HG02798 (cell line): ENCODE data around the gene ARL8A.
"Not testable (repeated sequence)": the region's sequence is repeated elsewhere in the genome, so short reads cannot be mapped to it uniquely, and the experiment has no call there.

Source experiments
- ATAC-seq: cut with Tn5 transposase; IDR thresholded peaks from one replicate; pipeline ENCODE4 v1.9.1; 2021; ENCODE audit warnings: mild to moderate bottlenecking; ENCODE audit not compliant: unreplicated experiment, poor library complexity

Gene ARL8A

GRCh38 chr1:202143768-202144401 lies 652 bp downstream of the ARL8A start:
- peak; percentile 43 for ATAC-seq

DNA sequence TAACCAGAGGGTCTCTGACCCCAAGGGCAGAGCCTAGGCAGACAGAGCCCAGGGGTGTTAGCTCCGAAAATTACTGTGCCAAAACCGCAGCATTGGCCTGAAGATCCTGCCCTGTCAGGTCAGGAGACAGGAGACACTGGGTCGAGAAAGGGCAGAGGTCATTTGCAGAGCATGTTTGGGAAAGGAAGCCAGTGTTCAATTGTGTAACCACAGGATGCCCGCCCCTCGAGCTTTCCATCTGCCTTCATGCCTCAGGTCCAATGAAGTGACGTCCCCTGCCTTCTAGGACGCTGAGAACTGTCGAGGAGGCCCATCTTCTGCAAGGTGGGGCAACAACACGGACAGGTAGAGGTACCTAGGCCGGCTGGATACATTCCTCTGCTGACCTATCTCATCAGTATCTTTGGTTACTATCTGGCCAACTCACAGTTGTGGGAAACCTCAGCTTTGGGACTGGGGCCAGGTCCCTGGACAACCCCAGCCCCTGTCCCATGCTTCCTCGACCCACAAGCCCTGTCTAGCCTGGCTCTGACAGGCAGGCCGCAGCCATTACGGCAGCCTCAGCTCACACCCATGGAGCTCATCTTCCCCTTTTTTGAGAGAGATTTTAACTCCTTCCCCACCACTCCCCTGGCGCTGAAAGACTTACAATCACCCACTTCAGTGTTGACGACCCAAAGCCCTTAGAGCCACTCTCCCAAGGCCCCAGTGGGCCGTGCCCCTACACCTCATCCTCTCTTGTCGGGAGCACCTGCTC lies 1.3 kb downstream of the ARL8A start:
- ATAC-seq: peak; percentile 10

GRCh38 chr1:202141468-202141867 lies 3.1 kb downstream of the ARL8A start:
- not testable (repeated sequence) for ATAC-seq

- ATAC-seq: no peak
These were observed 3.7 kb downstream of the ARL8A start for GRCh38 chr1:202140833-202141232.

- peak; percentile 78 for ATAC-seq
These were observed 9.3 kb downstream of the ARL8A start for GRCh38 chr1:202135221-202135721.

DNA sequence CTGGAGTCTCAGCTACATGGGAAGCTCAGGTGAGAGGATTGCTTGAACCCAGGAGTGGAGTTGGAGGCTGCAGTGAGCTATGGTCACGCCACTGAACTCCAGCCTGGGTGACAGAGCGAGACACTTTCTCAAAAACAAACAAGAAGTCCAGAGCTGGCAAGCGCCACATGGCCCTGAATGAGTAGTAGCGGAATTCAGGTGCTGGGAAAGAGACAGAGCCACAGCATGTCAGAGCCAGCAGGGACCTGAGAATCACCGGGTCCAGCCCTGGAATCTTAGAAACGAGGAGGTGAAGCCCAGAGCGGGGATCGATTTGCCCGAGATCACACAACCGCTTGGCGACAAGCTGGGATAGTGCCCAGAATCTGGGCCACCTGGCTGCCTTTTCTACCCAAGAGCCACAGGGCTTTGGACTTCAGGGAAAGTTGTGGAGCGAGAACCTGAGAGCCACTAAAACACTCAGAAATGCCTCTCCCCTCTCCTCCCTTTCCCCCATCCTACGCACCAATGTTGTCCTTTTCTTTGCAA lies 9.8 kb downstream of the ARL8A start:
- ATAC-seq: no peak

DNA sequence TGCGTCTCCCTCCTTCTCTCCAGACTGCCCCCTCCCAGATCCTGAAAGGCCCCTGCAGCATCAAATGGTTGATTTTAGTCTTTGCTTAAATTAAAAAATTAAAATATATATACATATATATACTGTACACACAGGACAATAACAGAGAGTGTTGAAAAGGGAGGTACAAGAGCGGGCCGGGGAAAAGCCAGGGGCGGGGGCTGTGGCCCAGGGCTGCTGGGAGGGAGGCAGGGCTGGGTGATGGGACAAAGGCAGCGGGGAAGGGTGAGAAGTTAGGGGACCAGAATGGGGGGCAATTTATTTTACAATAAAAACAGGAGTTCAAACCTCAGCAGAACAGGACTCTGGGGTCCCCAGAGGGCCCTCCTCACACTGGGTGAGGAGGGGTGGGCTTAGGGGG lies 10.5 kb downstream of the ARL8A start:
- ATAC-seq: no peak

DNA sequence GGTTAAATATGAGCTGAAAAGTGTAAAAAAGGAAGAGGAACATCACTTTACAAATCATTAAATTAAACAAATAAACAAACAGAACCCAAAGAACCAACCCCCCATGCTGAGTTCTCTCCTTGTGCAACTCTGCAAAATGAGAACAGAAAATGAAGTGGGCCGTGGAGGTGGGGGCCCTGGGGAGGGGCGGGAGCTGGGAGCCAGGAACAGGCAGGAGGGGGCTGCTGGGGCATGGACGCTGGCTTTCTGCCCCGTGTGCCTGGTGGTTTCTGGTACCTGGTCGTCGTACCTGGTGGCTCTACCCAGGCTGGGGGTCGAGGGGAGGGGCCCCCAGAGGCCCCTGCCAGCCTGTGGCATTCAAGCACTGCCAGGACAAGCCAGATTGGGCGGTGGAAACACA lies 11.0 kb downstream of the ARL8A start:
- no peak for ATAC-seq

DNA sequence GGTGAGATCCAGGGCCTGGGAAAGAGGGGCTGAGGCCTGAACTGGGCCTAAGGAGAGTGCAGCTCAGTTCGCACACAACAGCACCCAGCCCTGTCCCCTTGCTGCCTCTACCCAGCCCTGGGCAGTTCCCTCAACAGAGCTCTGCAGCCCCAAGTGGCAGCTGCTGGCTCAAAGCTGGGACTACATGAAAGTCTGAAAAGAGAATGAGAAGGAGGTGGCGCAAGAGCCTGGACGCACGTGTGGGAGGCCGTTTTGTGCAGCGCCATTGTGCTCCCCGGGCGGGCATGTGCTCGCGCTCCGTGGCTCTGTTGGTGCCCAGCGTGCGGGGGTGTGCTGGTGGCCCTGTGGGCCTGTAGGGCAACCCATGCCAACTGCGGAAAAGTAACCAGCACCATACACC lies 11.5 kb downstream of the ARL8A start:
- ATAC-seq: no peak

- no peak for ATAC-seq
These were observed 12.3 kb downstream of the ARL8A start for GRCh38 chr1:202131956-202132821.

- no peak for ATAC-seq
These were observed 13.6 kb downstream of the ARL8A start for GRCh38 chr1:202130816-202131522.

DNA sequence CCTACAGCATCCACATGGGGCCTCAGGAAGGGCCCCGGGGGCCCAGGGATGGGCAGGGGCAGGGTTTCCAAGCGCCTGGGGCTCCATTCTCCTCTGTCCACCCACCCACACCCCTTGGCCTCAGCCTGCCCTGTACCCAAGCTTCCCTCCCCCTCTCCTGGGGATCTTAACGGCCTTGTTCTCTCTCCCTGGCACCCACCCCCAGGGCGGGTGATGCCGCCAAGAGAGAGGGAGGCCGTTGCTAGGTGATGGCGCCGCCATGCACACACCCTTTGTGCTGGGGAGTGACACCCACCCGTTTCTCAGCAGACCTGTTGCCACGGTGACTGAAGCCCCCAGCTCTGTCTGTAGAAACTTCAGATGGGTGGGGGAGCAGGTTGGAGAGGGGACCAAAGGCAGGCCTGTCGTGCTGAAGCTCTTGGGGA lies 14.2 kb downstream of the ARL8A start:
- ATAC-seq: no peak

DNA sequence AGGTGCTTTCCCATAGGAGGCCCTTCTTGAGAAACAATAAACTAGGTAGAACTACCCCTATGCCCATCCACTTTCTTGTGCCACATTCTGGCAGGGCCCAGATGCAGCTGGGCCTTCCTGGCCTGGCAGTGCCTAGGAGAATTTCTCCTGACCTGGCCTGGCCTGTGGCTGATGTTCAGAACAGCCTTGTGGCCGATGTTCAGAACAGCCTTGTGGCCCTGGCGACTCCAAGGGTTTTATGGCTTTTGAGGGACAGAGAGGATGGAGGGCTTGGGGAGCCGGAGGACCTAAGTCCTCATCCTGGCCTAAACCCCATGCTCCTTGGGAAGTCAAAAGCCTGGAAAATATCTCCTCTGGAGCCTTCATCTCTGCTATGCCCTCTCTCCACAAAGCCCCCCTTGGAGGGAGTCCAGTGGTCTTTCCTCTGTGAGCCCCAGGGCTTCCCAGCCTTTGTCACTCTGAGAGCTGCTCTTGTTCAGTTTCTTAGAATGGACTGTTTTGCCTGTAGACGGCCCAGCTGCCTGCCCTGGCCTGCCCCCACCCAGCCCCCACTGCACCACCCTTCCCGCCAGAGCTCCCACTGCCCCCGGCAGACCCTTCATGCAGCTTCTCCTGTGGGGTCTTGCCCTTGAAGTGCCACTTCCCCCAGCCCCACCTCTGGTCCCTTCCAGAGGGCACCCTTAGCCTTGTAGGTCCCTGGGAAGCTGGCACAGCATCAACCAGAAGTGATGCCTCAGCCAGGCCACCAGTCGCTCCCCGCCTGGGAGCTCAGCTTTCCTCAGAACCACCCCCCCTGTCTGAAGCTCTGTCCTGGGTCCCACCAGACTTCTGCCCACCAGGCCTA lies 14.9 kb downstream of the ARL8A start:
- ATAC-seq: no peak

DNA sequence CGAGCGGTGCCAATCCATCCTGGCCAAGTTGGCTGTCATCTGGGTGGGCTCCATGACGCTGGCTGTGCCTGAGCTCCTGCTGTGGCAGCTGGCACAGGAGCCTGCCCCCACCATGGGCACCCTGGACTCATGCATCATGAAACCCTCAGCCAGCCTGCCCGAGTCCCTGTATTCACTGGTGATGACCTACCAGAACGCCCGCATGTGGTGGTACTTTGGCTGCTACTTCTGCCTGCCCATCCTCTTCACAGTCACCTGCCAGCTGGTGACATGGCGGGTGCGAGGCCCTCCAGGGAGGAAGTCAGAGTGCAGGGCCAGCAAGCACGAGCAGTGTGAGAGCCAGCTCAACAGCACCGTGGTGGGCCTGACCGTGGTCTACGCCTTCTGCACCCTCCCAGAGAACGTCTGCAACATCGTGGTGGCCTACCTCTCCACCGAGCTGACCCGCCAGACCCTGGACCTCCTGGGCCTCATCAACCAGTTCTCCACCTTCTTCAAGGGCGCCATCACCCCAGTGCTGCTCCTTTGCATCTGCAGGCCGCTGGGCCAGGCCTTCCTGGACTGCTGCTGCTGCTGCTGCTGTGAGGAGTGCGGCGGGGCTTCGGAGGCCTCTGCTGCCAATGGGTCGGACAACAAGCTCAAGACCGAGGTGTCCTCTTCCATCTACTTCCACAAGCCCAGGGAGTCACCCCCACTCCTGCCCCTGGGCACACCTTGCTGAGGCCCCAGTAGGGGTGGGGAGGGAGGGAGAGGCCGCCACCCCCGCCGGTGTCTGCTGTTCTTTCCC lies 16.5 kb downstream of the ARL8A start:
- ATAC-seq: no peak

GRCh38 chr1:202127061-202127460 lies 17.5 kb downstream of the ARL8A start:
- ATAC-seq: no peak

DNA sequence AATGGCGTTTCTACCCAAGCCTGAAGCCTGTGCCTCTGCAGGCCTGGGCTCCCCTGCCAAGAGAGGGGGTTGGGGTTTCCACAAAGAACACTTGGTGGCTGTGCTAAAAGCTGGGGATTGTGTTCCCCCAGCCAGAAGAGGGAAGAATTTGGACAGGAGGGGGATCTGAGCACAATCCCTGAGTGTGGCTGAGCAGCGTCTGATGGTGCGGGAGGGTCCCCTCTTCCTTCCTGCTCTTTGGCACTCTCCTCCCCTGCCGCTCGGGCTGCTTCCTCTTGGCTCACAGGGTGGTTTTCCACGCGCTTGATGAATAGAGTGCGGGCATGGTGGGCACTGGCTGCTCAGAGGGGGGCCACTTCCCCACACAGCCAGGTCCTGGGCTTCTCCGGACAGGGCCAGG lies 18.1 kb downstream of the ARL8A start:
- ATAC-seq: no peak

DNA sequence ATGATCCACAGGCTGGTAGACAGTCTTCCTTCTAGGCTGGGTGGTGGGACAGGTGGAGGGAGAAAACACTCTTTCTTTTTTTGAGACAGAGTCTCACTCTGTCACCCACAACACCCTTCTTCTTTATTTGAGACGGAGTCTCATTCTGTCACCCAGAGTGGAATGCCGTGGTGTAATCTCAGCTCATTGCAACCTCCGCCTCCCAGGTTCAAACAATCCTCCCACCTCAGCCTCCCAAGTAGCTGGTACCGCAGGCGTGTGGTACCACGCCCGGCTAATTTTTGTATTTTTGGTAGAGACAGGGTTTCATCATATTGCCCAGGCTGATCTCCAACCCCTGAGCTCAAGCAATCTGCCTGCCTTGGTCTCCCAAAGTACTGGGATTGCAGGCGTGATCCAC lies 18.9 kb downstream of the ARL8A start:
- no peak for ATAC-seq

DNA sequence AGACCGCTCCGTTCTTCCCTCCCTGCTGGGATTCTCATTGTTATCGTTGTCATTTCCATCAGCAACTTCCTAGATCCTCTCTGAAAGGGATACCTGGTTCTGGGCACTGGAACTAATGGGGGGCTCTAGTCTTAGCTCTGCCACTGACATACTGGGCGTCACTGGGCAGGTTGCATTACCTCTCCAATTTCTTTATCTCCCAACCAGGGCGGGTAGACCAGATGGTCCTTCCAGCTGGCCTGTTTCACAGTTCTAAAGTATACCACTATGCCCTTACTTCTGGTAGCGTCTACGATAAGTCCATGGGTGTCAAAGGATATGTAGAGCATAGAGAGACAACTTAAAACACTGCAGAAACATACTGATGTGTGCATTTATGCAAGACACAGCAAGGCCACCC lies 20.4 kb downstream of the ARL8A start:
- ATAC-seq: no peak
